Neural cell (in vitro differentiated cells): ENCODE results near the gene HIF1A. TPM values are rescaled to one million over a fixed set of nuclear protein-coding genes. Genes with fewer than 3 reads are reported as not detected.
"Not testable (repeated sequence)": the region's sequence is repeated elsewhere in the genome, so short reads cannot be mapped to it uniquely, and the experiment has no call there.

Source experiments
- H2AFZ ChIP-seq: fragments of 200-600, 300-800 bp; sonication (generic), shearing (Covaris generic); 2 replicates; pipeline ENCODE4 v1.6.0; 2014; ENCODE audit warnings: low read depth, mild to moderate bottlenecking, antibody characterized with exemption, low read length, moderate library complexity
- H3F3A ChIP-seq: fragments of 200-600 bp; shearing (Covaris generic); 2 replicates; pipeline ENCODE4 v1.6.1; 2016; ENCODE audit warnings: mild to moderate bottlenecking, moderate library complexity, mixed read lengths, antibody characterized with exemption, low read length; ENCODE audit not compliant: insufficient read depth, poor library complexity, severe bottlenecking
- H3K27ac ChIP-seq: fragments of 200-600, 300-800 bp; sonication (generic), shearing (Covaris generic); 2 replicates; pipeline ENCODE4 v1.5.1; 2014; ENCODE audit warnings: mild to moderate bottlenecking, low read length, moderate library complexity
- H3K27me3 ChIP-seq: fragments of 300-800, 200-600 bp; sonication (generic), shearing (Covaris generic); 2 replicates; pipeline ENCODE4 v1.6.0; 2014; ENCODE audit warnings: mild to moderate bottlenecking, low read depth, low read length, moderate library complexity; ENCODE audit not compliant: insufficient read depth
- H3K36me3 ChIP-seq: fragments of 300-800, 200-600 bp; sonication (generic), shearing (Covaris generic); 2 replicates; pipeline ENCODE4 v1.5.1; 2014; ENCODE audit warnings: mild to moderate bottlenecking, antibody characterized with exemption, low read length, moderate library complexity; ENCODE audit not compliant: insufficient read depth
- H3K4me2 ChIP-seq: fragments of 300-800, 200-600 bp; sonication (generic), shearing (Covaris generic); 2 replicates; pipeline ENCODE4 v1.6.0; 2014; ENCODE audit warnings: mild to moderate bottlenecking, low read length
- H3K4me3 ChIP-seq: fragments of 300-800, 200-600 bp; sonication (generic), shearing (Covaris generic); 2 replicates; pipeline ENCODE4 v1.5.1; 2014; ENCODE audit warnings: mild to moderate bottlenecking, low read length, moderate library complexity
- H3K79me2 ChIP-seq: fragments of 200-600 bp; shearing (Covaris generic); replicated peaks from 2 replicates; pipeline ENCODE4 v1.6.0; 2014; ENCODE audit warnings: mild to moderate bottlenecking, low read length, moderate library complexity; ENCODE audit not compliant: insufficient read depth
- H3K9ac ChIP-seq: fragments of 300-800, 200-600 bp; sonication (generic), shearing (Covaris generic); 2 replicates; pipeline ENCODE4 v1.6.1; 2016; ENCODE audit warnings: mild to moderate bottlenecking, low read length, mixed read lengths
- H3K9me2 ChIP-seq: fragments of 200-600 bp; shearing (Covaris generic); 2 replicates; pipeline ENCODE4 v1.6.1; 2016; ENCODE audit warnings: mild to moderate bottlenecking, low read length, mixed read lengths; ENCODE audit not compliant: insufficient read depth
- H3K9me3 ChIP-seq: fragments of 200-600, 300-800 bp; sonication (generic), shearing (Covaris generic); 2 replicates; pipeline ENCODE4 v1.6.1; 2016; ENCODE audit warnings: mild to moderate bottlenecking, mixed run types, low read length, moderate library complexity, mixed read lengths
- H4K20me1 ChIP-seq: fragments of 200-600 bp; shearing (Covaris generic); 2 replicates; pipeline ENCODE4 v1.6.1; 2016; ENCODE audit warnings: mild to moderate bottlenecking, mixed run types; ENCODE audit not compliant: insufficient read depth
- CTCF ChIP-seq: fragments of 450-650 bp; IDR thresholded peaks from 2 replicates; pipeline ENCODE4 v1.5.1; 2014; ENCODE audit warnings: antibody characterized with exemption, mild to moderate bottlenecking, moderate library complexity; ENCODE audit not compliant: poor library complexity, severe bottlenecking
- EP300 ChIP-seq: fragments of 450-650 bp; conservative IDR thresholded peaks from 2 replicates; pipeline ENCODE4 v1.6.1; 2014; ENCODE audit warnings: antibody characterized with exemption, mild to moderate bottlenecking, moderate library complexity; ENCODE audit not compliant: poor library complexity, severe bottlenecking
- EZH2 ChIP-seq: fragments of 200-600, 300-800 bp; shearing (Covaris generic), sonication (generic); IDR thresholded peaks from 2 replicates; pipeline ENCODE4 v1.6.1; 2014; ENCODE audit warnings: antibody characterized with exemption, low read length, borderline replicate concordance, mild to moderate bottlenecking; ENCODE audit not compliant: insufficient read depth, poor library complexity, severe bottlenecking
- MXI1 ChIP-seq: fragments of 450-650 bp; conservative IDR thresholded peaks from 2 replicates; pipeline ENCODE4 v1.6.1; 2014; ENCODE audit warnings: antibody characterized with exemption, mild to moderate bottlenecking; ENCODE audit not compliant: poor library complexity, severe bottlenecking
- POLR2AphosphoS5 ChIP-seq: IDR thresholded peaks from 2 replicates; pipeline ENCODE4 v1.6.1; 2012
- RAD21 ChIP-seq: fragments of 450-650 bp; conservative IDR thresholded peaks from 2 replicates; pipeline ENCODE4 v1.6.1; 2014; ENCODE audit warnings: antibody characterized with exemption, mild to moderate bottlenecking, moderate library complexity
- REST ChIP-seq: IDR thresholded peaks from 2 replicates; pipeline ENCODE4 v1.6.1; 2012; ENCODE audit warnings: borderline replicate concordance
- SMC3 ChIP-seq: fragments of 450-650 bp; conservative IDR thresholded peaks from 2 replicates; pipeline ENCODE4 v1.6.1; 2014; ENCODE audit warnings: antibody characterized with exemption, mild to moderate bottlenecking, moderate library complexity; ENCODE audit not compliant: poor library complexity
- TAF1 ChIP-seq: IDR thresholded peaks from 2 replicates; pipeline ENCODE4 v1.6.1; 2012; ENCODE audit warnings: low read depth
- polyA plus RNA-seq: library from polyadenylated mRNA; depleted of rRNA; stranded (reverse); fragments of >200 nt; gene quantifications from 2 replicates; pipeline ENCODE4 v1.2.3, GENCODE V29; 2014

The HIF1A gene
- polyA plus RNA-seq, 1 donor from 2014 or later = 75.0 TPM

GRCh38 chr14:61705017-61705416 lies 9.7 kb downstream of the HIF1A start:
- Histone ChIP-seq H3K9me2 (no peaks in the 10 kb centered on the region), H3K9me3 (no peaks in the 10 kb centered on the region), H3K27ac (no peak overlapping the region), H2AFZ (no peak overlapping the region), H3K4me2 (no peak overlapping the region), H3K27me3 (no peaks in the 10 kb centered on the region), H3K4me3 (no peak overlapping the region), H3F3A (no peaks in the 10 kb centered on the region), H4K20me1 (no peaks in the 10 kb centered on the region), H3K79me2 (peaks cover 90% of the 10 kb centered on the region), H3K9ac (no peak overlapping the region), H3K36me3 (no peaks in the 10 kb centered on the region)
- TF ChIP-seq RAD21 = no peak

- Histone ChIP-seq H3K27ac (no peak overlapping the region), H3K36me3 (no peaks in the 10 kb centered on the region), H3K9me2 (no peaks in the 10 kb centered on the region), H3K4me3 (no peak overlapping the region), H3K9ac (no peak overlapping the region), H3K79me2 (peaks cover 90% of the 10 kb centered on the region), H2AFZ (no peak overlapping the region), H3K27me3 (no peaks in the 10 kb centered on the region), H3F3A (no peaks in the 10 kb centered on the region), H4K20me1 (no peaks in the 10 kb centered on the region), H3K9me3 (no peaks in the 10 kb centered on the region), H3K4me2 (no peak overlapping the region)
- TF ChIP-seq CTCF (no peak), POLR2AphosphoS5 (no peak), EZH2 (no peak), TAF1 (no peak), RAD21 (no peak), EP300 (no peak), MXI1 (no peak), SMC3 (no peak), REST (no peak)
Observed at GRCh38 chr14:61706096-61706690, 10.9 kb downstream of the HIF1A start.

- not testable (repeated sequence) for H3K27me3 ChIP-seq, H3K27ac ChIP-seq, H3K9me2 ChIP-seq, H2AFZ ChIP-seq, H3K36me3 ChIP-seq, H3K9ac ChIP-seq, H4K20me1 ChIP-seq, H3K4me3 ChIP-seq, H3K9me3 ChIP-seq, H3F3A ChIP-seq, H3K4me2 ChIP-seq
- peaks cover 90% of the 10 kb centered on the region for H3K79me2 ChIP-seq
Observed at GRCh38 chr14:61707774-61708173, 12.5 kb downstream of the HIF1A start.

DNA sequence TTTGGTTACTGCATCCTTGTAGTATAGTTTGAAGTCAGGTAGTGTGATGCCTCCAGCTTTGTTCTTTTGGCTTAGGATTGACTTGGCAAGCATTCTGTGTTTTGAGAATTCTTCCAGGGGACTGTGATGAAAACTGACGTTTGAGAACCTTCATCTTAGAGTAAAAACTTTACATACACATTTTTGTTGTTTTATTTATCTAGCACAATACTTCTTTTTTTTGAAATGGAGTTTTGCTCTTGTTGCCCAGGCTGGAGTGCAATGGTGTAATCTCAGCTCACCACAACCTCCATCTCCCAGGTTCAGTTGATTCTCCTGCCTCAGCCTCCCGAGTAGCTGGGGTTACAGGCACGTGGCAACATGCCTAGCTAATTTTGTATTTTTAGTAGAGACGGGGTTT lies 13.4 kb downstream of the HIF1A start:
- peaks cover 90% of the 10 kb centered on the region for H3K79me2 ChIP-seq
- not testable (repeated sequence) for H3K9me3 ChIP-seq, H3K27ac ChIP-seq, H3K36me3 ChIP-seq, H3K4me3 ChIP-seq, H3K9ac ChIP-seq, H3F3A ChIP-seq, H3K4me2 ChIP-seq, H3K27me3 ChIP-seq, H4K20me1 ChIP-seq, H2AFZ ChIP-seq, H3K9me2 ChIP-seq
